Measurements from ENCODE around the gene IFNG. TPM values are rescaled to one million over a fixed set of nuclear protein-coding genes. Genes with fewer than 3 reads are reported as not detected.

IFNG gene
- total RNA-seq, 4 donors from 2014 or later, result not detected

DNA sequence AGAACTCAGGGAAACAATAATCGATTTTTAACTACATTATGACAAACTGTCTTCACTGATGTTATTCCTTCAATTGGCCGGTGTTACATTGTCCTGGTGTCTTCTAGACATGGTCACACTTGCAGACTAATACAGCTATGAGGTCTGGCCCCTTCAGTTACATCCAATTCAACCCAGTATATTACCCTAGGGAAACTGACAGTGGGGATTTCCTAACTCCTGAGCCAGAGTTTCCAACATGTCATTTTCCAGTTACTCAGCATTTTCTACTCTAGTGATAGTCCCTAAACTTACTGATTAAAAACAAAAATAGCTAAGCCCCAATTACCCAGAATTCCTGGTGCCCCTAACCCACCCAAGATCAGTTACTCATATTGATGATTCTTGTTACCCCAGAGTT, 21.1 kb downstream of the IFNG start:
- Histone ChIP-seq H3K9me3 (no peaks in the 10 kb centered on the region), H3K27me3 (no peaks in the 10 kb centered on the region), H3K27ac (replicated peaks in 1 of 4) (no peak overlapping the region), H3K36me3 (no peaks in the 10 kb centered on the region), H3K4me1 (no peaks in the 10 kb centered on the region), H3K4me3 (no peak overlapping the region)
- TF ChIP-seq POLR2A (IDR thresholded peaks at IDR 0.05; ENCODE audit: low read depth) (no peak), POLR2AphosphoS5 (IDR thresholded peaks at IDR 0.05) (no peak), EP300 (IDR thresholded peaks at IDR 0.05) (no peak)
- TF ChIP-seq, protein P1, sequence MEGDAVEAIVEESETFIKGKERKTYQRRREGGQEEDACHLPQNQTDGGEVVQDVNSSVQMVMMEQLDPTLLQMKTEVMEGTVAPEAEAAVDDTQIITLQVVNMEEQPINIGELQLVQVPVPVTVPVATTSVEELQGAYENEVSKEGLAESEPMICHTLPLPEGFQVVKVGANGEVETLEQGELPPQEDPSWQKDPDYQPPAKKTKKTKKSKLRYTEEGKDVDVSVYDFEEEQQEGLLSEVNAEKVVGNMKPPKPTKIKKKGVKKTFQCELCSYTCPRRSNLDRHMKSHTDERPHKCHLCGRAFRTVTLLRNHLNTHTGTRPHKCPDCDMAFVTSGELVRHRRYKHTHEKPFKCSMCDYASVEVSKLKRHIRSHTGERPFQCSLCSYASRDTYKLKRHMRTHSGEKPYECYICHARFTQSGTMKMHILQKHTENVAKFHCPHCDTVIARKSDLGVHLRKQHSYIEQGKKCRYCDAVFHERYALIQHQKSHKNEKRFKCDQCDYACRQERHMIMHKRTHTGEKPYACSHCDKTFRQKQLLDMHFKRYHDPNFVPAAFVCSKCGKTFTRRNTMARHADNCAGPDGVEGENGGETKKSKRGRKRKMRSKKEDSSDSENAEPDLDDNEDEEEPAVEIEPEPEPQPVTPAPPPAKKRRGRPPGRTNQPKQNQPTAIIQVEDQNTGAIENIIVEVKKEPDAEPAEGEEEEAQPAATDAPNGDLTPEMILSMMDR (IDR thresholded peaks at IDR 0.05), result no peak
- no peak for DNase-seq (ENCODE audit: extremely low spot score)
- whole genome bisulfite sequencing, result 89% methylated on average over 2 of the region's 2 CpGs
- intact Hi-C loops (cut with DNase I), result no loop called here

DNA sequence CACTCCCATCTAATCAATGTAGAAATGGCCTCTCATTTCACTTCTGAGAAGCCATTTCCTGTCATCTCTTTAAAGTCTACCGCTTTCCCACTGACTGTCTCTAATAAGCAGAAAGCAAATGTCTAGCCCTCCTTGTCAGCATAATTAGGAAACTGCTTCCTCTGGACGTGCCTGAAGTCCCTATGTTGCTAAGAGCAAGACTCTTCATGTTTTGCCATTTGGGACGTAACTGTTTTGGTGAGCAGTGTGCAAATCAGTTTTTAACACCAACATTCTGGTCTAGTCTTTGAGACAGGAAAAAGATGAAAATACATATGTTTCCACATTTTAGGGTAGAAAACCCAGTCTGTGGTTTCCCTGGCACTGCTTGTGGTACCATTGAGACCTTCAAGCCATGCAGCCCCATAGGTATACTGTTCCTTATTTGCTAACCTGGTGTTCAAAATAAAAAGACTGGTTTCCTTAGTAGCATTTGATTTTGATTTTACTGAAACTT, 22.2 kb downstream of the IFNG start:
- H3K4me3 ChIP-seq, result no peak overlapping the region
- no peaks in the 10 kb centered on the region for H3K27me3 ChIP-seq
- peaks cover 0 to 3% (median under 1%) of the 10 kb centered on the region in 4 donors for H3K9me3 ChIP-seq
- H3K36me3 ChIP-seq, result no peaks in the 10 kb centered on the region
- no peak overlapping the region for H3K27ac ChIP-seq (replicated peaks in 1 of 4)
- 62% methylated on average over 3 of the region's 3 CpGs for WGBS
- no peak for DNase-seq (ENCODE audit: extremely low spot score)
- no peaks in the 10 kb centered on the region for H3K4me1 ChIP-seq
- intact Hi-C loops (cut with DNase I), result no loop called here
- TF ChIP-seq, protein P1 (IDR thresholded peaks at IDR 0.05), result no peak
- no peak for TF ChIP-seq POLR2A (IDR thresholded peaks at IDR 0.05; ENCODE audit: low read depth)

DNA sequence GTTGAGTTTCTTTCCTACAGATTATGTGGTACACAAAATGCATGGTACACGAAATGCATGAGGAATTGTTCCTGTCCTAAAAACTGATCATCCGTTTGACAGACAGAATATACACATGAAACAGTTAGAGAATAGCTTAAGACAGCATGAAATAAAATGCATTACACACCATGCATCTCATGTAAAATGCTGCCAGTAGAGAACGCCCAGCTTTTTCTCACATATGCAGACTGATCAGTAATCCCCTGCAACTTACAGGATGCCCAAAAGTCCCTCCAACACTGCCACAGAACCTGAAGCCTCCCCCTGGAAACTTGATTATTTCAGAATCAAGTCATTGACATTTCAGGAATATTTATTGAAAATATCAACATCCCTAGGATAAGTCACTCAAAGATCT, 24.0 kb downstream of the IFNG start:
- WGBS, result 78% methylated on average over 3 of the region's 3 CpGs
- intact Hi-C loops (cut with DNase I), result no loop called here
- H3K9me3 ChIP-seq, result peaks cover 0 to 17% (median 15%) of the 10 kb centered on the region in 4 donors
- no peaks in the 10 kb centered on the region for H3K4me1 ChIP-seq
- no peaks in the 10 kb centered on the region for H3K27me3 ChIP-seq
- no peaks in the 10 kb centered on the region for H3K36me3 ChIP-seq
- no peak for TF ChIP-seq EP300 (IDR thresholded peaks at IDR 0.05)
- TF ChIP-seq, protein P1 (IDR thresholded peaks at IDR 0.05), result no peak
- no peak for TF ChIP-seq POLR2A (IDR thresholded peaks at IDR 0.05; ENCODE audit: low read depth)
- no peak for TF ChIP-seq POLR2AphosphoS5 (IDR thresholded peaks at IDR 0.05)
- DNase-seq (ENCODE audit: extremely low spot score), result no peak
- no peak overlapping the region for H3K4me3 ChIP-seq
- H3K27ac ChIP-seq (replicated peaks in 1 of 4), result no peak overlapping the region

DNA sequence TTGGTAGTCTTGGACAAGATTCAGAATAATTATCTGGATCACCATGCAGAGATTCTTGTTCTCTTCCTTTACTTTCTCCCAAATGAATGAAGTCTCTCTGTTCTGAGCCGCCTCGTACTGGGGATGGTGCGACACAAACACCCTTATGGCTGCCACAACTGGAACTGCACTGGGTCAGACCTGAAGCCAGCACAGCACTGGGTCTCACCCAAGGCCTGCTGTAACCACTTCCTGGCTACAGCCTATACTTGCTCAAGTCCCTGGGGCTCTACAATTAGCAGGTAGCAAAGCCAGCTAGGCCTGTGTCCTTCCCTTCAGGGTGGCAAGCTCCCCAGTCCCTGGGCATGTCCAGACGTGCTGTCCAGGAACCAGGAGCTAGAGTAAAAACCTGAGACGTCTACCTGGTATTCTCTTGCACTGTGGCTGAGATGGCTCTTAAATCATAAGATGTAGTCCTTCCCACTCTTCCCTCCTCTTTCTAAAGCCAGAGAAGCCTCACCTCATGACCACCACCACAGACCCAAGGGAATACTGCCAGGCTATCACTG, 27.6 kb downstream of the IFNG start:
- Histone ChIP-seq H3K4me3 (no peak overlapping the region), H3K27me3 (no peaks in the 10 kb centered on the region), H3K9me3 (peaks cover 0 to 39% (median 27%) of the 10 kb centered on the region in 4 donors), H3K4me1 (no peaks in the 10 kb centered on the region), H3K36me3 (no peaks in the 10 kb centered on the region), H3K27ac (replicated peaks in 1 of 4) (no peak overlapping the region)
- intact Hi-C loops (cut with DNase I), result no loop called here
- DNase-seq (ENCODE audit: extremely low spot score), result no peak
- 98% methylated on average over 5 of the region's 5 CpGs for WGBS
- TF ChIP-seq POLR2AphosphoS5 (IDR thresholded peaks at IDR 0.05) (no peak), POLR2A (IDR thresholded peaks at IDR 0.05; ENCODE audit: low read depth) (no peak), EP300 (IDR thresholded peaks at IDR 0.05) (no peak)
- TF ChIP-seq, protein P1 (IDR thresholded peaks at IDR 0.05), result no peak

DNA sequence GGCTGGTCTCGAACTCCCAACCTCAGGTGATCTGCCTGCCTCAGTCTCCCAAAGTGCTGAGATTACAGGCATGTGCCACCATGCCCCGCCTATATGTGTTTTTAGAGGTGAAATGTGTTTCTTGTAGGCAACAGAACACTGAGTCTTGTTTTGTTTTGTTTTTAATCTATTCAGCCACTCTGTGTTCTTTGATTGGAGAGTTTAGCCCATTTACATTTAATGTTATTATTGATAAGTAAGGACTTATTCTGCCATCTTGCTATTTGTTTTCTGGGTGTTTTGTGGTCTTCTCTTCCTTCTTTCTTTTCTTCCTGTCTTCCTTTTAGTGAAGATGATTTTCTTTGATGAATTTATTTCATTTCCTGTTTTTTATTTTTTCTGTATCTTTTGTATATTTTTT, 29.6 kb downstream of the IFNG start:
- no peak overlapping the region for H3K27ac ChIP-seq (replicated peaks in 1 of 4)
- no peak for DNase-seq (ENCODE audit: extremely low spot score)
- no peak overlapping the region for H3K4me3 ChIP-seq
- H3K36me3 ChIP-seq, result no peaks in the 10 kb centered on the region
- no peaks in the 10 kb centered on the region for H3K27me3 ChIP-seq
- peaks cover 0 to 39% (median 27%) of the 10 kb centered on the region in 4 donors for H3K9me3 ChIP-seq
- intact Hi-C loops (cut with DNase I), result no loop called here
- 88% methylated on average over 2 of the region's 2 CpGs for WGBS
- TF ChIP-seq POLR2AphosphoS5 (IDR thresholded peaks at IDR 0.05) (no peak), EP300 (IDR thresholded peaks at IDR 0.05) (no peak), POLR2A (IDR thresholded peaks at IDR 0.05; ENCODE audit: low read depth) (no peak)
- TF ChIP-seq, protein P1 (IDR thresholded peaks at IDR 0.05), result no peak
- H3K4me1 ChIP-seq, result no peaks in the 10 kb centered on the region

Data from esophagus muscularis mucosa (tissue), 4 donors.